Measurements from ENCODE around the gene BCAN. TPM values are rescaled to one million over a fixed set of nuclear protein-coding genes. Genes with fewer than 3 reads are reported as not detected.
"Not testable (repeated sequence)": the region's sequence is repeated elsewhere in the genome, so short reads cannot be mapped to it uniquely, and the experiment has no call there.

The BCAN gene
- total RNA-seq, 1 donor from 2014 or later: 0.46 TPM

DNA sequence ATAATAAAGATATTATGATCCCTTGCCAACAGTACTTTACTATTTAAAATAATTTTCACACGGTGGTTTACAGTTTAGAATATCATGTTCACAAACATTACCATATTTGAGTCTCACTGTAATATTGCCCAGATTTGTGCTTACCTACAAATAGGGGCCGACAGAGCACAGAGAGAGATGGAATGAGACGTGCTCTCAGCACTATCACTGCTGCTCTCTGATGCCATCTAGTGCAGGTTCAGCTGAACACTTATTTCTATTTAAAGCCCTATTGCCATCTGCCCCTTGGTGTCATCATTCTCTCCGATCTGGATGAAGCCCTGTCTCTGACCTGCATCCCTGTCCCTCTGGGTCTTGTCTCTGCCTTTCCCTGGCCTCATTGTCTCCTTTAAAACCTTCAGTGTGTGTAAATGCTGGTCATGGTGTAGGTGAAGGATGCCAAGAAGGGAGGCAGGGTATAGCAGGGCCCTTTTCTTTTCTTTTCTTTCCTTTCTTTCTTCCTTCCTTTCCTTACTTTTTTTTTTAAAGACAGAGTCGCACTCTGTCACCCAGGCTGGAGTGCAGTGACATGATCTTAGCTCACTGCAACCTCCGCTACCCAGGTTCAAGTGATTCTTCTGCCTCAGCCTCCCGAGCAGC is 33.8 kb upstream of the BCAN start:
- DNase-seq: no peak

DNA sequence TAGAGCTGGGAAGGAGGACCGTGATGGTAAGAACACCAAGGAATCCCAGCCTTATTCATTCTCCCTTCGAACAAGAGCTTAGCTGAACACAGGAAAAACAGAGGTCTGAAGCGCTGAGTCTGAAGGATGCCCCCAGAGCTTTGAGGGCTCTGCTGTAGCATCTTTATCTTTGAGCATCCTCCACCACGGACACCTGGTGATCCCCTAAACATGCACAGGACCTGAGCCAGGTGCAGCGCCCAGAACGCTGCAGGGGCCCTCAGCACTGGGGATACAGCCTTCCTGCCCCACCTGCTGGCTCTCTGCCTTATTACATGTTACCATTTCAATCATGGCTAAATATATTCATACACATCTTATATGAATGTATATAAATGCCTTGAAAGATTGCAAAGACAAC is 32.9 kb upstream of the BCAN start:
- ATAC-seq (ENCODE audit: poor library complexity): no peak
- intact Hi-C loops (cut with DNase I): loop anchor here (5.0 kb wide), 2 partner anchors 162 to 222 kb away; no protein-coding TSS in a partner anchor
- DNase-seq: no peak

More for the DNA sequence above, 33.8 kb upstream of the BCAN start:
- intact Hi-C loops (cut with DNase I): loop anchor here (5.0 kb wide), 2 partner anchors 161 to 221 kb away; no protein-coding TSS in a partner anchor
- peak; percentile 97 for ATAC-seq (ENCODE audit: poor library complexity)

DNA sequence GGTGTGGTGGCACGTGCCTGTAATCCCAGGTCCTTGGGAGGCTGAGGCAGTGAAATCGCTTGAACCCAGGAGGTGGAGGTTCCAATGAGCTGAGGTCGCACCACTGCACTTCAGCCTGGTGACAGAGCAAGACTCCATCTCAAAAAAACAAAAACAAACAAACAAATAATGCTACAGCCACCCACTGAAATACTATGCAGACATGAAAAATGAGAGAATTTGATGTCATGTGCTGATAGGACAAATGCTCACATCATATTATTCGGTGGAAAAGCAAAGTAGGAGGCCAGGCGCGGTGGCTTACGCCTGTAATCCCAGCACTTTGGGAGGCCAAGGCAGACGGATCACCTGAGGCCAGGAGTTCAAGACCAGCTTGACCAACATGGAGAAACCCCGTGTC is 31.8 kb upstream of the BCAN start:
- intact Hi-C loops (cut with DNase I): not testable (repeated sequence)

DNA sequence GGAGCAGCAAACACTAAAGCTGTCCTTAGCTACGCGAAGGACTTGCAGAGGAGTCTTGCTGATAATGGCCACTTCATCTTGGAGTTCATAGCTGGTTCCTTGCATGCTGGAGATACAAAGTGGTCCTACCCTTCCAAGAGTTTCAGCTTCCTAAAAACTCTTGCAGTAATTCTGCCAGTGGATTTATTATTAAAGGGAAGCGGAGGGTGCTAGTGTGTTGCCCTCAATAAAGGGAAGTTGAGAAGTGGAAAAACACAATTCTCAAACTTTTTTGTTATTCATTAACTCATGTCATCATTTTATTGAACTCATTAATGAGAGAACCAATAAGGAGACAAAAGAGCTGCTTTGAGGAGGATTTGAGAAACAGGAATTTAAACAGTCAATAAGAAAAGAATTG is 29.3 kb upstream of the BCAN start:
- no peak for DNase-seq
- ATAC-seq (ENCODE audit: poor library complexity): no peak
- intact Hi-C loops (cut with DNase I): no loop called here

More for the DNA sequence above, 31.8 kb upstream of the BCAN start:
- ATAC-seq (ENCODE audit: poor library complexity); DNase-seq: not testable (repeated sequence)

DNA sequence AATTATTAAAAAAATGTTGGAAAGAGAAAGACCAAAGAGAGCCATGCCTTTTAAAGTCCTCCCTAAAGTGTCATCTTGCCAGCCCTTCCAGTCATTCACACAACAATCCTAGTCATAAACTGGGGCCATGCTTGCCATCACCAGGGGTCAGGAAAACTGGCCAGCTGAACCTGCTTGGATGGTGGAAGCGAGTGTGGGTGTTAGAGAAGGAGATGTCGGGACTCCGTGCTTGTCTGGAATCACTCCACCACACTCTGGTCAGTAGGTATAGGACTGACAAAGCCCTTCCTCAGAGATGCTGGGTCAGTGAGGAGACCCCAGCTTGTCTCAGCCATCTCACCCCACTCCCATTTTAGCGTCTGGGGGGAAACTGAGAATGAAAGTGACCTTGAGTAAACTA is 26.0 kb upstream of the BCAN start:
- intact Hi-C loops (cut with DNase I): no loop called here
- DNase-seq (no peak), ATAC-seq (ENCODE audit: poor library complexity) (peak; percentile 13)

DNA sequence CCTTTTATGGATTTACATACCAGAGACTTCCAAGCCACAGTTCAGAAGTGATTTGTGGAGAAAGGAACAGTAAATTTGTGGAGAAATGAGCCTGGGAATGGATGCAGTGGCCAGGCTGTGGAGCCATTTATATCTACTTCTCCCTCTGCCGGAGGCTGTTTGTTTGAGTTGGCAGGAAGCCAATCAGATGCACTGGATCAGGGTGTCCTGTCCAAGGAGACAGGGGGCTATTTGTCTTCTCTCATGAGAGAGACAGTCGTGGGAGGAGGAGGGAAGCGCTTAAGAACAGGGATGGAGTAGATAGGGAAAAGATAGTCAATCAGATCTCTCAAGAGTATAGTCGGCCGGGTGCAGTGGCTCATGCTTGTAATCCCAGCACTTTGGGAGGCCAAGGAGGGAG is 25.5 kb upstream of the BCAN start:
- intact Hi-C loops (cut with DNase I): no loop called here
- peak; percentile 51 for DNase-seq
- ATAC-seq (ENCODE audit: poor library complexity): peak; percentile 83

DNA sequence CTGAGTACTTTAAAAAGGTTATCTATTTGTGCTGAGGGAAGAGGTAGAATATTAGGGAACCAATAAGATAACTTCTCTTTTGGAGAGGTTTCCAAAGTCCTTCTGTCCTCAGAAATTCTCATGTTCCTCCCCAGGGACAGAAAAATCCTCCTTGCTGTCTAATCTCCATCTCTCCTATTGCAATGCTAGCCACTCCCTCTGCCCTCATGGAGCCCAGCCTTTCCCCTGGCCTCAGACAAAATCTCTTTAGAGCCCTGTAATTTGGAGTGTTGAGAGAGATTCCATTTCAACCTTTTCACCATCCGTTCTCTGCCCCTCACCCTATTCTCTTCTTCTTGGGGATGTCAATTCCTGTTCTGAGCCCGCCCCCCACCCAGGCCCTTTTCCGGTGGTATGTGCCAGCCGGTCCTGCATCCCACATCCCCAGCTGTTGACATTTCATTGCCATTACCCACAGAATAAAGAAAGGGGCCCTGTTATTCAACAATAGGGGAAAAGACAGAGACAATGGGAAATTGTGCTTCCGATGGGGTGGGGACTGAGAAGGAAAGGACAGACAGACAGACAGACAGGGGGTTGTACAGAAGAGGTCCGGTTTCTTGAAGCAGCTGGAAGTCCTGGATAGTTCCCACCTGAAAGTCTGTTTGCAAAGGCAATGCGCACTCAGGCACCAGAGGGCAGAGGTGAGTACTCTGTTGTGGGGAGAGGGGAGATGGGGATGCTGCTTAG is 22.9 kb upstream of the BCAN start, which contains the start of gene HAPLN2:
HAPLN2 (plus strand) TSS at position 563 of the 729 bp plus-strand sequence. CDS start 4,076 bp downstream, outside the sequence.
- intact Hi-C loops (cut with DNase I): no loop called here
- DNase-seq (no peak), ATAC-seq (ENCODE audit: poor library complexity) (no peak)

DNA sequence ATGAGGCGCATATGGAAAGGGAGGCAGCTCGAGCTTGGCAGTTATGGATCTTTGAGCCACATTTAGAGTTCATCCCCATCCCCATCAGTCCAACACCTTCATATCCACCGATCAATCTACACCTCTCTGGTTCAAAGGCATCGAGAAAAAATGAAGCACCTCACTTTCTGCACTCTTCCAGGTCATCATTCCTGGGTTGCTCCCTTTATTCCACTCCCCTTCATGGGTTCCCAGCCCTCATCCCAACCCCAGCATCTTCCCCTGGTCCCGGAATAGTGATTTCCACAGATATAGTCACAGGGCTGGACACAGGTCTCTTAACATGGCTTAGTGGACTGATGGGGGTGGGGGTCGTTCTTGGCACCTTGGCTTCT is 22.3 kb upstream of the BCAN start:
- intact Hi-C loops (cut with DNase I): no loop called here

DNA sequence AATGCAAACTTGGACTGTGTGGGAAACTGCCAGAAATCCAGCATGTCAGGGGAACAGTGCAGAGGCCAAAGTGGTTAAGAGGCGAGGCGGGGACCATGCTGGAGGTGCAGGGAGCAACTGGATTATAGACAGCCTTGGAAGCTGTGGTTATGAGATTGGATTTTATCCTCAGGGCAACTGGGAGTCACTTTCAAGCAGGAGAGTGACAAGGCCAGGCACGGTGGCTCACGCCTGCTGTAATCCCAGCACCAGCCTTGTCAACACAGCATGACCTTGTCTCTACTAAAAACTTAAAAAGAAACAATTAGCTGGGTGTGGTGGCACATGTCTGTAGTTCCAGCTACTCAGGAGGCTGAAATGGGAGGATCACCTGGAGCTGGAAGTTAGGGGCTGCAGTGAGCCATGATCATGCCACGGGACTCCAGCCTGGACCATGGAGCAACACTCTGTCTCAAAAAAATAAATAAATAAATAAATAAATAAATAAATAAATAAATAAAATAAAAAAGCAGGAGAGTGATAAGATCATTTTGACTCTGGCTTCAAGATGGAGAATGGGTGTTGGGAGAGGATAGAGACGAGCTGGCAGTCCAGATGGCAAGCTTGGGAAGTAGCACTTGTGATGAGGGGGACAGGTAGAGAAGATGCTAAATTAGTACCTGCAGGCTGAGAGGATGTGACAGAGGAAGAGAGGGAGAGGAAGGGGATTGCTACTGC is 19.2 kb upstream of the BCAN start:
- intact Hi-C loops (cut with DNase I): no loop called here
- DNase-seq: no peak
- ATAC-seq (ENCODE audit: poor library complexity): no peak

More for the DNA sequence above, 22.3 kb upstream of the BCAN start:
- DNase-seq (no peak), ATAC-seq (ENCODE audit: poor library complexity) (no peak)

DNA sequence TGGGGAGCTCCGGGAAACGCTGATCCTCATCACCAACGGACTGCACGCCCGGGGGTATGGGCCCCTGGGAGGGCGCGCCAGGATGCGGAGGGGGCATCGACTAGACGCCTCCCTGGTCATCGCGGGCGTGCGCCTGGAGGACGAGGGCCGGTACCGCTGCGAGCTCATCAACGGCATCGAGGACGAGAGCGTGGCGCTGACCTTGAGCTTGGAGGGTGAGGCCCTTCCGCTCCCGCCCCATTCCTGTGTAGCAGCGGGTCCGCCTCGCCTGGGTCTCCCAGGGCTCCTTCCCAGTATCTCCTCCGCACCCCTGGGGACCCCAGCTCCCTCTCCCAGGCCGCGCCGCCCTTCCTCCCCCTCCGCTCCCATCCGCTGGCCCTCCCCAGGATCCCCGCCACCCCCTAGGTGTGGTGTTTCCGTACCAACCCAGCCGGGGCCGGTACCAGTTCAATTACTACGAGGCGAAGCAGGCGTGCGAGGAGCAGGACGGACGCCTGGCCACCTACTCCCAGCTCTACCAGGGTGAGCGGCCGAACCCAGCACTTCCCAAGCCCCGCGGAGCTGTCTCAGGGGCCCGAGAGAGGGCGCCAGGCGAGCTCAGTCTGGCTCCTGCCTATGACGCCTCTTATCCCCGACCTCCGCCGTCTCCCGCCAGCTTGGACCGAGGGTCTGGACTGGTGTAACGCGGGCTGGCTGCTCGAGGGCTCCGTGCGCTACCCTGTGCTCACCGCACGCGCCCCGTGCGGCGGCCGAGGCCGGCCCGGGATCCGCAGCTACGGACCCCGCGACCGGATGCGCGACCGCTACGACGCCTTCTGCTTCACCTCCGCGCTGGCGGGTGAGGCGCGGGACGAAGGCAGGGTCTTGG is 17.7 kb upstream of the BCAN start:
- DNase-seq: peak; percentile 70

DNA sequence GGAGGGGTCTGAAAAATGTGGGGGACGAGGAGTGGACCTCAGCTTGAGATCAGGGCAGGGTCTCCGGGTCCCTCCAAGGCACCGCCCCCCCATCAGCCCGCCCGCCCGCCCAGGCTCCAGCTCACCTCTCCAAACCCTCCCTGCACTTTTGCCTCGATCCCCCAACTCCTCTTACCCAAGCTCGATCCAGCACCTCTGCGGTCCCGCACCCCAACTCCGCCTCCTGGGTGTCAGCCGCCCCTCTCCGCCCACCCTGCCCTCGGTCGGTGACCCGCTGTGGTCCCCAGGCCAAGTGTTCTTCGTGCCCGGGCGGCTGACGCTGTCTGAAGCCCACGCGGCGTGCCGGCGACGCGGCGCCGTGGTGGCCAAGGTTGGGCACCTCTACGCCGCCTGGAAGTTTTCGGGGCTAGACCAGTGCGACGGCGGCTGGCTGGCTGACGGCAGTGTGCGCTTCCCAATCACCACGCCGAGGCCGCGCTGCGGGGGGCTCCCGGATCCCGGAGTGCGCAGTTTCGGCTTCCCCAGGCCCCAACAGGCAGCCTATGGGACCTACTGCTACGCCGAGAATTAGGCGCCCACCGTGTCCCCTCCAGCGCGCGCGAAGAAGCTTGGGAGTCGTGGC is 17.0 kb upstream of the BCAN start:
- ATAC-seq (ENCODE audit: poor library complexity) (peak; percentile 17), DNase-seq (no peak)
- intact Hi-C loops (cut with DNase I): no loop called here

More for the DNA sequence above, 17.7 kb upstream of the BCAN start:
- peak; percentile 79 for ATAC-seq (ENCODE audit: poor library complexity)
- intact Hi-C loops (cut with DNase I): no loop called here

DNA sequence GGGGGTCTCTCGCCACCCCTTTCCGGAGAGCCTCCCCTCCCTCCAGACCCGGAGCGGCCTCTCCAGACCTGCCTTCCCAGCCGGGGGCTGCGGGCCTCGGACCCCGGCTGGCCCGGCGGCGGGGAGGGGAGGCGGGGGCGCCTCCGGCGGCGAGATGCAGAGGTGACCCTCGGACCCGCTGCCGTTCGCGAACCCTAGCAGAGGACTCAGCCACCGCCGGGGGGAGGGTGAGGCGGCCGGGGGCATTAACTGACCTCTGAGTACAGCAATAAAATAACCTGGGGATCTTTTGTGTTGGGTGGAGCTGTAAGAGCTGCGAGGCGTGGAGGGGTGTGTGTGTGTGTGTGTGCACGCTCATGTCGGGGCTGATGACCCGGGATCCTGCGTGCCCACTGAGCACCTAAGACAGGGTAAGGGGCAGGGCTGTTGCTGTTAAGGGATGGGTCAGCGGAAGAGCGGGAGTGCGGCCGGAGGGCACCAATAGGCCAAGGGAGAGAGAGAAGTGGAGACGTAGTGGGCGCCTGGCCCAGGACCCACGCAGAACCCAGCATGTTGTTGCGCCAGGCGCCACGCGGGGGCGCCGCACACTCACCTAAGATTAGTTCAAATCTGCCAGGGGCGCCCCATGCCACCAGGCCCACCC is 16.4 kb upstream of the BCAN start:
- ATAC-seq (ENCODE audit: poor library complexity) (peak; percentile 70), DNase-seq (peak; percentile 74)
- intact Hi-C loops (cut with DNase I): no loop called here

DNA sequence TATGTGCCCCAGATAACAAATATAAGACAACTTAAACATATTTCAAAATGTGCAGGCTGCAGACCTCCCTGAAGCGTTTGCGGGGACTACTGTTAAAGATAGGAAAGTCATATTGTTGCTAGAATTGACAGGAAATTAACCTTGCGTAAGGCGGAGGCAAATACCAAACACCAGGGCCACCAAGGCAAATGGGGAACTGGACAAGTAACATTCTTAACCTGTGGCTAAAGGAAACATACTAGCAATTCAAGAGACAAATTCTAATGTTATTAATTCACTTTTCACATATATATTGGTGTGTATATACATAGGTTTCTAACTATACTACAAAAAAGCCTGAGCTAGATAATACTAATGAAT is 15.9 kb upstream of the BCAN start:
- DNase-seq (no peak), ATAC-seq (ENCODE audit: poor library complexity) (no peak)
- intact Hi-C loops (cut with DNase I): no loop called here

DNA sequence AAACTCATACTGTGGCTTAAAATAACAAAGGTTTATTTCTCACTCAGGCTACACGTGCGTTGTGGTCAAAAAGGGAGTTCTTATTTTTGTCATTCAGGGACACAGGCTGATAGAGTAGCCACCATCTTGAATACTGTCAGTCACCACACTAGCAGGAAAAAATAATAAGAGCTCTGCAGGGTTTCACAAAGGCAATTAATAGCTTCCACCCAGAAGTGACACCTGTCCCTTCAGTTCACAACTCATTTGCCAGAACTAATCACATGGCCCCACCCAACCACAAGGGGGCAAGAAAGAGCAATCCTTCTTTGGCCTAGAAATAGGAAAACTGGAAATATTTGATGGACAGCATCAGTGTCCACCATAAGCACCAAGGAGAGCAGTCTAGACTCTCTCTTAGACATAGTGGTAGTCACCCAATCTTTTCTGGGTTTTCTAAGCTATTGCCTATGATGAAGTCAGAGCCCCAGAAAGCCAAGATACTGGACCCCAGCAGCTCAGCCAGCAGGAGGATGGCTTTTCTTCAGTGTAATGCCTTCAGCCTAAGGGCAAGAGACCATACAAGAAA is 14.5 kb upstream of the BCAN start:
- no peak for ATAC-seq (ENCODE audit: poor library complexity)
- intact Hi-C loops (cut with DNase I): loop anchor here (1.0 kb wide), 1 partner anchor 30 kb away; no protein-coding TSS in a partner anchor
- DNase-seq: no peak

DNA sequence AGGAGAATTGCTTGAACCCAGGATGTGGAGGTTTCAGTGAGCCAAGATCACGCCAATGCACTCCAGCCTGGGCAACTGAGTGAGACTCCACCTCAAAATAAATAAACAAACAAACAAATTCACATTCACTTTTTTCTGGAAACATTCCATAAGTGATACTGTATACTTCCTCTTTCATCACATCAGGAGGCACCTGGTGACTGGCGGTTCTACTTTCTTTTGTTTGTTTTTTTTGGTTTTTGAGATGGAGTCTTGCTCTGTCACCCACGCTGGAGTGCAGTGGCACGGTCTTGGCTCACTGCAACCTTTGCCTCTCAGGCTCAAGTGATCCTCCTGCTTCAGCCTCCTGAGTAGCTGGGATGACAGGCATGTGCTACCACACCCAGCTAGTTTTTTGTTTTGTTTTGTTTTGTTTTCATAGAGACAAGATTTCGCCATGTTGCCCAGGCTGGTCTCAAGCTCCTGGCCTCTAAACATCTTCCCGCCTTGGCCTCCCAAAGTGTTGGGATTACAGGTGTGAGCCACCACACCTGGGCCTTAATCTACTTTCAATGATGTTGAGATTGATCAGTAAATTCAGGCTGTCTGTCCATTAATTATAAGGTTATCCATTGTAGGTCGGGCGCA is 12.0 kb upstream of the BCAN start:
- DNase-seq (no peak), ATAC-seq (ENCODE audit: poor library complexity) (no peak)
- intact Hi-C loops (cut with DNase I): no loop called here

DNA sequence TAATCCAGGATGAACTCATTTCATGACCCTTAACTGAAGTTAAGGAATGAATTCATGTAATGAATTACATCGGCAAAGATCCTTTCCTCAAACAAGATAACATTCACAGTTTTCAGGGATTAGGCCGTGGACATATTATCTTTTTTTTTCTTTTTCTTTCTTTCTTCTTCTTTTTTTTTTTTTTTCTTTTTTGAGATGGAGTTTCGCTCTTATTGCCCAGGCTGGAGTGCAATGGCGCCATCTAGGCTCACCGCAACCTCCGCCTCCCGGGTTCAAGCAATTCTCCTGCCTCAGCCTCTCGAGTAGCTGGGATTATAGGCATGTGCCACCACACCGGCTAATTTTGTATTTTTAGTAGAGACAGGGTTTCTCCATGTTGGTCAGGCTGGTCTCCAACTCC is 10.8 kb upstream of the BCAN start:
- ATAC-seq (ENCODE audit: poor library complexity); intact Hi-C loops (cut with DNase I); DNase-seq: not testable (repeated sequence)

DNA sequence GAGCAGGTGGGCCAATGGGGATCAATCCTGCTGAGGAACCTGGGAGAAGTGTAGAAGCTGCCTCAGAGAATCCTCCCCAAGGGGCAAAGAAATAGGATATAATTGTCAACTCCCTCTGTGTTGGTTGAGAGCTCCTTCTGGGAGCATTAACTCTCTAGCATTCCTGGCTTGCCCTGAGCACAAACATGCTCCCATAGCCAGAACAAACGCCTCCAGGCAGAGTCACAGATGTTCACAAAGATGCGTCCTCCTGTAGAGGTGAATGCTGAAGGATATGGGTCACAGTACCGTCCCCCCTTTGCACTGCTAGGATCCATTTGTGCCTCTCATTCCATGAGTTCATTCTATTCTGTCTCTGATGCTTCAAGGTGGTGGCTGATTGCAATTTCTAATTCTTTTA is 9.6 kb upstream of the BCAN start:
- intact Hi-C loops (cut with DNase I): no loop called here
- ATAC-seq (ENCODE audit: poor library complexity): no peak
- DNase-seq: no peak
